Stimulated activated CD8-positive, alpha-beta memory T cell treated with anti-CD3 and anti-CD28 coated beads, Interleukin-7, amount 100 ng/mL, for 1 hour (primary cell): ENCODE results near the gene ZNF622.

Source experiments
- DNase-seq, 2 donors: peaks; one replicate each; pipeline ENCODE4 v3.0.0-alpha.2; 2020; ENCODE audit warnings: low read depth in 2 of 2

ZNF622 gene

GRCh38 chr5:16430349-16431089 lies 35.1 kb downstream of the ZNF622 start:
- no peak for DNase-seq

- no peak for DNase-seq
These were observed 37.2 kb downstream of the ZNF622 start for GRCh38 chr5:16428359-16428758.

DNA sequence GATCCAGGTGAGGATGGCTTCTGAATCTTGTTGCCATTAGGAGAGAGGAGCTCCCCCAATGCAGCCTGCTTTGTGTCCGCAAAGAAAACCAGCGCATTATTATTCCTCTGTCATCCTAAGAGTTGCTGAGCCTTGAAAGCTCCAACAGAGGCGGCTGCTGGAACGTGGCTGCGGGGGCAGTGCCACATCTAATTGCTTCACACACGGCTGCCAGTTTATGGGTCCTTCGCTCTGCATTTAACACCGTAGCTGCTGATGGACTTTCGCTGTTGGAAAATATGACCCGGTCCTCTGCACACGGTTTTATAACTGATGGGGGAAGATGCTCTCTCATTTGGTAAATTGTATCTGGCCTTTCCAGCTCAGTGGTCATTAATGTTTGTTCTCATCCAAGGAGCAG lies 38.0 kb downstream of the ZNF622 start:
- no peak for DNase-seq

DNA sequence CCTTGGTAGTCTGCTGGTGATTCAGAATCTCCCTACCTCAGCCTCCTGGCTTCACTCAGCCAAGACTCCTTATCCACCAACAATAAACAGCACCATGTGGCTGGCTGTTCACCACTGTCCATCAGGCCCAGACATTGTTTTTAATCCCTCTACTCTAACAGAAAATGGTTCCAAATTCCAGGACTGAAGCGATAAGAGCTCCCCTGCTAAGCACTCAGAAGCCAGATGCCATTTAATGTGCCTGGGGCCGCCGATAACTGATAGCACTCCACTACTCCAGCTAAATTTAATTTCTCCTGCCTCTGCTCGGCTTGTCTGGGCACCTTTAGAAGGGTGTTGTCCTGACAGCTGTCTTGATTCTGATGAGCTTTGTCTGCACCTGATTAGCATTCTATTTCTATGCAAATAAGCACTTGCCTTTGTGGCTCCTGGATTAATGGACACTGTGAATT lies 47.1 kb downstream of the ZNF622 start:
- no peak for DNase-seq

- no peak for DNase-seq
These were observed 48.1 kb downstream of the ZNF622 start for GRCh38 chr5:16417398-16418074.

DNA sequence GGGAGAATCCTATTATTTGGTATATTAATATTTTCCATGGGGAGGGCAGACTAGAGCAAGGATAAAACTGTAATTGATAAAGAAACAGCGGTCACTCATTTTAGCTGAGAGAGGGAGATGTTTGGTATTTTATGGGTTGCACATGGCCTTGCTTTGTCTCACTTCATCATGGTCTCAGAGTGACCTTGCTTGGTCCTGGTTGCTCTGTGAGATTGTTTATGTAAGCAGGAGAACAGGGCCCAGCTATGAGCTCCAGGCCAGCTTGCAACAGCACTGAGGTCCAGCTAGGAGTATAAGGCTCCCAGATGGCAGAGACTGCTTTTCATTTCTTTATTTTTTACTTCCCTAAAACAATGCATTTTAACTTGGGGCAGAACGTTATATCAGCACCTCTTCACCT lies 50.7 kb downstream of the ZNF622 start:
- DNase-seq = no peak

- no peak for DNase-seq
These were observed 52.3 kb downstream of the ZNF622 start for GRCh38 chr5:16413166-16413860.

DNA sequence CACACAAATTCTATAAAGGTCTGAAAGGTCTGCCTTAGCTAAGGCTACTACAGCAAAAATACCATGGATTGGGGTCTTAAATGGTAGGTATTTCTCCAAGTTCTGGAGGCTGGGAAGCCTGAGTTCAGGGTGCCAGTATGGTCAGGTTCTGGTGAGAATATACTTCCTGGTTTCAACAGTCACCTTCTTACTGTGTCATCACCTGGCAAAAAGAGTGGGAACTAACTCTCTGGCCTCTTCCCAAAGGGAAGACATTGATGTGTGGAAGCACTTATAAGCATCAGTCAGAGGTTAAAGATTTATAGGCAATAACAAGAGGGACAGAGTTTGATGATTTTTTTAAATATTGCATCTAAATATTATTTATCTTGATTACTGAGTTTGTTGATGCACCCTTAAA lies 53.0 kb downstream of the ZNF622 start:
- no peak for DNase-seq

DNA sequence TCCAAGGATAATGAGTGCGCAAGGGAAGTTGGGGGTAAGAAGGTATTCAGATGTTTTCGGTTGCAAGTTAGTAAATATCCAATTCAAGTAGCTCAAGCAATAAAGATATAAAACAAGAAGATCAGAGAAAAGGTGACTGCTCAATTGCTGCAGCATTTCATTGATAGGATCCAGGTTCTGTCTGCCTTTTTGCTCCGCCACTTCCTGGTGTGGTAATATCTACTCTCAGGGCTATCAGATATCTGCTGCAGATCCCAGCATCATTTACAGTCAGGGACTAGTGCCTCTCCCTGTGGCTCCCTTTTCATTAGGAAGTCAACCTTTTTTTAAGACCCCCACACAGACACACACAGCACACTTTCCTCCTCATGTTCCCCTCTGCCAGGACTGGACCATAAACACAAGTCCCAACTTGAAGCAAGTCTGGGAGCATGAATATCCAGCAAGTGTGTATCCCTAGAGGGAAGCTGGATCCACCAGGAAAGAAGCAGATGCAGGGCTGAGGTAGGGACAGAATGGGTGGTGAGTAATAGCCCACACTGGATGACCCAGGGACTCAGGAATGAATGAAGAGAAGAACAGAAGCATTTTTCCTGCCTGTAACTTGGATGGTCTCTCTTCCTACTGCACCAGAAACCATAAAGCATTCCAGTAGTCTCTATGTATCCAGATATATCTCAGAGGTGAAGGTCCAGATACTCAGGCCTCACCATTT lies 53.7 kb downstream of the ZNF622 start:
- no peak for DNase-seq

- DNase-seq = no peak
These were observed 54.4 kb downstream of the ZNF622 start for GRCh38 chr5:16411235-16411634.

DNA sequence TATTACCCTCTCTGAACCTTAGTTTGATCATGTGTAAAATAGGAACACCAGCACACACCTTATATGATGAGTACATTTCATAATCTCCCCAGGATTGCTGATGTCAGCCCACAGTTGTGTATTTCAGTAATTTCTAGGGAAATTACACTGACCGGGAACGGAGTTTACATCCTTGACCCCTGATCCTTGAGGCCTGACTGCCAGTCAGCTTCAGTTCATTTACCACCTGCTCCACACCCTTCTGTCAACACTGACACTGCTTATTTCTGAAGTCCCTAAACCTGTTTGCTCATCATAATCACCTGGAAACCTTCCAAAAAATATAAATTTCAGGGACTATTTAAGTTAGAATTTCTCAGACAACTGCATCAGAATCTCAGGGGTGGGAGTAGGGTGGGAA lies 55.3 kb downstream of the ZNF622 start:
- no peak for DNase-seq

- no peak for DNase-seq
These were observed 59.0 kb downstream of the ZNF622 start for GRCh38 chr5:16406630-16407029.

DNA sequence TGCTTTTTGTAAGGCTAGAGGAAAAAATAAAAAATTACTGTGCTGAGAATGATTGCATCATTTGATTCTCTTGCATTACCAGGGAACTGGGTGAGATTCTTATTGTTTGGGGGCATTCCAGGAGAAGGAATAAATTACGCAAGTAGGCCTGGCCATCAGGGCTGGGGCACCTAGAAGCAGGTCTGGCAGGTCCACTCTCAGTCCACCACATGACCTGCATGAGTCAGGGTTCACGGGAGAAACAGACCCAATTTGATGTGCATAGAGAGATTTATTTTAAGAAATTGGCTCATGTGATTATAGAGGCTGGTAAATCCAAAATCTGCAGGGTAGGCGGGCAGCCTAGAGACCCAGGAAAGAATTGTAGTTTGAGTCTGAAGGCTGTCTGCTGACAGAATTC lies 59.6 kb downstream of the ZNF622 start:
- no peak for DNase-seq
